Activated naive CD8-positive, alpha-beta T cell treated with anti-CD3 and anti-CD28 coated beads, Interleukin-2, amount 10 ng/mL, durations not matched to agents 7 days and 5 days (primary cell): ENCODE results near the gene HNRNPF. TPM values are rescaled to one million over a fixed set of nuclear protein-coding genes. Genes with fewer than 3 reads are reported as not detected.
A peak's percentile ranks its signal among the peaks of the same experiment; 100 is the strongest.
"Not testable (repeated sequence)": the region's sequence is repeated elsewhere in the genome, so short reads cannot be mapped to it uniquely, and the experiment has no call there.

Source experiments
- ATAC-seq: fragments of 150-1000 bp; cut with Tn5 transposase; one replicate; pipeline ENCODE4 v1.10.0; 2021; ENCODE audit warnings: low read depth, moderate library complexity
- POLR2A ChIA-PET: fragments of 350-600 bp; sonication (Branson Sonifier 250); formaldehyde crosslinking; loops from one replicate; lab custom pipeline; 2021; ENCODE audit warnings: antibody characterized with exemption; lab: Charles Lee
- DNase-seq: peaks from one replicate; pipeline ENCODE4 v3.0.0; 2021
- H3K27ac Mint-ChIP-seq: one replicate; pipeline ENCODE4 v1.8.0; 2022; ENCODE audit warnings: mild to moderate bottlenecking, mixed read lengths
- H3K27me3 Mint-ChIP-seq: one replicate; pipeline ENCODE4 v1.8.0; 2022; ENCODE audit warnings: mild to moderate bottlenecking, moderate library complexity, mixed read lengths
- H3K36me3 Mint-ChIP-seq: one replicate; pipeline ENCODE4 v1.8.0; 2021; ENCODE audit warnings: mild to moderate bottlenecking, mixed read lengths
- H3K4me1 Mint-ChIP-seq: one replicate; pipeline ENCODE4 v1.8.0; 2021; ENCODE audit warnings: mixed read lengths
- H3K4me3 Mint-ChIP-seq: one replicate; pipeline ENCODE4 v1.8.0; 2022; ENCODE audit warnings: mild to moderate bottlenecking, moderate library complexity, mixed read lengths
- H3K9me3 Mint-ChIP-seq: one replicate; pipeline ENCODE4 v1.8.0; 2021; ENCODE audit warnings: mixed read lengths
- total RNA-seq, 2 experiments: library from RNA; stranded (reverse); gene quantifications; one replicate each; pipeline ENCODE4 v1.2.3, GENCODE V29; 2021

Gene HNRNPF
- total RNA-seq, 2 experiments from 2014 or later: 347 to 351 TPM

DNA sequence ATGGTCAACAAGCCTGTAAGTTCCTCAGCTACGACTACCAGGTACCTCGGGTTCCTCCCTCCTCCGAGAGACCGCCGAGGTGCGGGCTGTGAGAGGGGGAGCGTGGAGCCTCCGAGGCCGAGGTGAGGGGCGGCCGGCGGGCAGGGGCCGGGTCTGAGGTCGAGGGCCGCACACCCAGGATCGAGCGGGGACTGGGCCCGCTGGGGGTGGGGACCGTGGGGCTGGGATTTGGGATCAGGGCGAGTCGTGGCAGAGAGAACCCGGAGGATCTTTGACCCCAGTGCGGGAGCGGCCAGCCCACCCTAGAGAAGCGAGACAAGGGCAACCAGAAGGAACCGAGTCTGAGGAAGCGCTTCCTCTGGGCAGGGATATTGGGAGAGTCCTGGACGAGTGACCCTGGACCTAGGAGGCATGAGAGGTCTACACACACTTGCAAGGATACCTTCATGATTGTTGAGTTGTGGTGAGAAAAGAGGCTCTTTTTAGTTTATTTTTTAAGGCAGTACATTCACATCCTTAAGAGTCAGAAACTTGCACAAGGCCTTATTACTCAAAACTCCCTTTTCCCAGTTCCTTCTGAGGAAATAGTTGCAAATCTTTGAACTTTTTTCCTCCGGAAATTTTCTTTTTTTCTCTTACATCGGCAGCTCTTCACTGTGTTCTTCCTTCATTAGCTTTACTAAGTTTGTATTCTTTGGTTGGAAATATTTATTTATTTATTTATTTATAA lies 28.3 kb upstream of the HNRNPF start:
- H3K4me1 Mint-ChIP-seq: peaks cover 13% of the 10 kb centered on the region
- no peaks in the 10 kb centered on the region for H3K27me3 Mint-ChIP-seq
- H3K4me3 Mint-ChIP-seq: peak overlapping the region; percentile 97
- peaks cover 6% of the 10 kb centered on the region for H3K36me3 Mint-ChIP-seq
- peak; percentile 81 for ATAC-seq
- POLR2A ChIA-PET: interaction anchor here (0.6 to 6.8 kb wide), 12 partner anchors 10 to 144 kb away, joined by 3 to 81 read pairs (median 8); partner anchors contain the start of gene HNRNPF
- DNase-seq: no peak
- peak overlapping the region; percentile 83 for H3K27ac Mint-ChIP-seq
- no peaks in the 10 kb centered on the region for H3K9me3 Mint-ChIP-seq

DNA sequence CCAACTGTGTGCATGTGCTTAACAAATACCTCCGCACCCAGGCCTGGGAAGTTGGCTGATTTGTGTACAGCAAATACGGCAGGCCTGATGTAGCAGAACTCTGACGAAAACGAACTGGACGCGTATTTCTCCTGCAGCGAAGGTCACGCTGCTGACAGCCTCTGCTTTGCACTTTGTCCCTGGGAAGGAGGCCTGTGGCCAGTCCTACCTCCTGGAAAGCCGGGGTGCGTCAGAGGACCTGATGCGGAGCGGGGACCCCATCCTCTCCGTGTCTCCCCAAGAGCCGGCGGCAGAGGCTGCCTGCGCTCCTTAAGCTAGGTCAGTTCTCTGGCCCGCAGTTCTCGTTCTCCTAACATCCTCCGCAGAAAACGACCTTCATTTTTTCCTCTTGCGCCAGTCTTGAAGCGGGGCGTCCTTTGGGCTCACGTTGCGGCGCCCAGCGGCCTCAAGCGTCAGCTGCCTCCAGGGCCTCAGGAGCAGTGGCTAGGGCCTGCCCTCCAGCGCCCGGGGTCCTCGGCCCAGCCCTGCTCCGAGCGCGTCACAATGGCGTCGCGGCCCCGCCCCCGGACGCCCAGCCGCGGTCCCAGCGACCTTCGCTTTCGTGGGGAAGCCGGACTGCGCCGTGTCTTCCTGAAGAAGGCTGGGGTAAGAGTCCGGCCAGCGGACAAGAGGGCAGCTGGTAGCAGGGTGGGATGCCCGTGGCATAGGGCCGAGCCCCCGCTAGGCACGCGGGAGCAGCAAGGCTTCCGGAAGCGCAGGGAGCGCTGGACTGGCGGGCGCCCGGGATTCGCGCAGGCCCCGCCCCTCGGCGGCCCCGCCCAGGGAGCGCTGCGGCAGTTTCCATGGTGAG lies 27.5 kb upstream of the HNRNPF start, which contains the start of gene ZNF487:
TSS of gene ZNF487 (plus strand) at position 821 of the 850 bp plus-strand sequence. CDS start 38,703 bp downstream, outside the sequence.
- POLR2A ChIA-PET: interaction anchor here (0.6 to 6.8 kb wide), 15 partner anchors 9 to 144 kb away, joined by 3 to 81 read pairs (median 6); partner anchors contain the start of gene HNRNPF
- H3K27me3 Mint-ChIP-seq: no peaks in the 10 kb centered on the region
- H3K4me1 Mint-ChIP-seq: peaks cover 13% of the 10 kb centered on the region
- H3K4me3 Mint-ChIP-seq: peak within 1 kb of the TSS; percentile 97
- no peaks in the 10 kb centered on the region for H3K9me3 Mint-ChIP-seq
- H3K27ac Mint-ChIP-seq: peak within 1 kb of the TSS; percentile 99
- DNase-seq: peak; percentile 97
- ATAC-seq: peak; percentile 97
- H3K36me3 Mint-ChIP-seq: peaks cover 6% of the 10 kb centered on the region

DNA sequence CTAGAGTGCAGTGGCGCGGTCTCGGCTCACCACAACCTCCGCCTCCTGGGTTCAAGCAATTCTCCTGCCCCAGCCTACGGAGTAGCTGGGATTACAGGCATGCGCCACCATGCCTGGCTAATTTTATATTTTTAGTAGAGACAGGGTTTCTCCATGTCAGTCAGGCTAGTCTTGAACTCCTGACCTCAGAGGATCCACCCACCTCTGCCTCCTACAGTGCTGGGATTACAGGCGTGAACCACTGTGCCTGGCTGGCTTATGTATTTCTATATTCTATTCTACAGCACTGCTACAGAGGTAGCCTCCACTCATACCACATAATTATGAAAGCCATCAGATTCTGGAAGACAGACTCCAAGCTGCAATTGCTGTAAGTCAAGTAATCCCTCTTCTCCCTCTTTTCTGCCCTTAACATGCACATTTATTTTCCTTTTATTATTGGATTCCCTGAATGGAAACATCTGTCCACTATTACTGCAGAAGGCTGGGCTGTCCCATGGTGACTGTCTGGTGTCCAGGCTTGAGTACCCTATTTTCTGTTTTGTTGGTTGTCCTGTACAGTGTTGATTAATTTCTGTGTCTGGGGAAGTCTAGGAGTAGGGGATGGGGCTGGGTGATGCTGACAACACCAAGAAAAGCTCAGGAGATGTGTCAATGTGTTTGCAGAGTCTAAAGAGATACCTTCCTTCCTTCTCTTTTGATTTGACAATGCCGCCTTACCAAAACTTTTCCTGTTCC lies 22.1 kb upstream of the HNRNPF start:
- peaks cover 3% of the 10 kb centered on the region for H3K36me3 Mint-ChIP-seq
- H3K4me3 Mint-ChIP-seq: no peak overlapping the region
- H3K4me1 Mint-ChIP-seq: peaks cover 6% of the 10 kb centered on the region
- ATAC-seq (no peak), DNase-seq (no peak)
- H3K27ac Mint-ChIP-seq: no peak overlapping the region
- POLR2A ChIA-PET: interaction anchor here (0.6 to 6.8 kb wide), 3 partner anchors 11 to 23 kb away, joined by 7 to 81 read pairs (median 9); partner anchors contain the start of gene HNRNPF
- no peaks in the 10 kb centered on the region for H3K27me3 Mint-ChIP-seq
- H3K9me3 Mint-ChIP-seq: no peaks in the 10 kb centered on the region

DNA sequence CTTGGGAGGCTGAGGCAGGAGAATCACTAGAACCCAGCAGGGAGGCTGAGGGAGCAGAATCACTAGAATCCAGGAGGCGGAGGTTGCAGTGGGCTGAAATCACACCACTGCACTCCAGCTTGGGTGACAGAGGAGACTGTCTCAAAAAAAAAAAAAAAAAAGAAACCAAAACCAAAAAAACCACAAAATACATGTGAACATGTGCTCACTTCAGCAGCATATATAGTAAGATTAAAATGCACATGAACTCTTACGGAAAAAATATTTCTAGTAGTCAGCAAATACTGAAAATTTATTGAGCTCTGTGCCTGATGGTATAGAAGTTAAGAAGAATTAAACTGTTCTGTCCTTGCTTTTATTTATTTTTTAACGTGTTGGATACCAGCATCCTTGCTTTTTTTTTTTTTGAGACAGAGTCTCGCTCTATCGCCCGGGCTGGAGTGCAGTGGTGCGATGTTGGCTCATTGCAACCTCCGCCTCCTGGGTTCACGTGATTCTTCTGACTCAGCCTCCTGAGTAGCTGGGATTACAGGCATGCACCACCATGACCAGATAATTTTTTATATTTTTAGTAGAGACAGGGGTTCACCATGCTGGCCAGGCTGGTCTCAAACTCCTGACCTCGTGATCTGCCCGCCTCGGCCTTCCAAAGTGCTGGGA lies 18.3 kb upstream of the HNRNPF start:
- Mint-ChIP-seq H3K9me3 (no peaks in the 10 kb centered on the region), H3K4me1 (peaks cover 14% of the 10 kb centered on the region), H3K27me3 (no peaks in the 10 kb centered on the region), H3K4me3 (peak overlapping the region; percentile 52), H3K36me3 (peaks cover 1% of the 10 kb centered on the region), H3K27ac (no peak overlapping the region)
- no peak for DNase-seq
- peak; percentile 70 for ATAC-seq
- POLR2A ChIA-PET: interaction anchor here (0.6 to 2.4 kb wide), 12 partner anchors 7 to 352 kb away, joined by 3 to 18 read pairs (median 4); partner anchors contain the start of gene ZNF487

DNA sequence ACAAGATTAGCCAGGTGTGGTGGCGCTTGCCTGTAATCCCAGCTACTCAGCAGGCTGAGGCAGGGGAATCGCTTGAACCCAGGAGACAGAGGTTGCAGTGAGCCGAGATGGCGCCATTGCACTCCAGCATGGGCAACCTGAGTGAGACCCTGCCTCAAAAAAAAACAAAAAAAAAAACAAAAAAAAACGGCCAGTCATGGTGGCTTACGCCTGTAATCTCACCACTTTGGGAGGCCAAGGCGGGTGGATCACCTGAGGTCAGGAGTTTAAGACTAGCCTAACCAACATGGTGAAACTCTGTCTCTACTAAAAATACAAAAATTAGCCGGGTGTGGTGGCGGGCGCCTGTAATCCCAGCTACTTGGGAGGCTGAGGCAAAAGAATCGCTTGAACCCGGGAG lies 17.5 kb upstream of the HNRNPF start:
- H3K27ac Mint-ChIP-seq, DNase-seq, H3K27me3 Mint-ChIP-seq, H3K4me3 Mint-ChIP-seq, ATAC-seq, H3K9me3 Mint-ChIP-seq, H3K36me3 Mint-ChIP-seq: not testable (repeated sequence)
- H3K4me1 Mint-ChIP-seq: peaks cover 17% of the 10 kb centered on the region
- POLR2A ChIA-PET: interaction anchor here (0.6 to 2.4 kb wide), 7 partner anchors 8 to 100 kb away, joined by 3 to 18 read pairs (median 4); partner anchors contain the start of gene ZNF487

DNA sequence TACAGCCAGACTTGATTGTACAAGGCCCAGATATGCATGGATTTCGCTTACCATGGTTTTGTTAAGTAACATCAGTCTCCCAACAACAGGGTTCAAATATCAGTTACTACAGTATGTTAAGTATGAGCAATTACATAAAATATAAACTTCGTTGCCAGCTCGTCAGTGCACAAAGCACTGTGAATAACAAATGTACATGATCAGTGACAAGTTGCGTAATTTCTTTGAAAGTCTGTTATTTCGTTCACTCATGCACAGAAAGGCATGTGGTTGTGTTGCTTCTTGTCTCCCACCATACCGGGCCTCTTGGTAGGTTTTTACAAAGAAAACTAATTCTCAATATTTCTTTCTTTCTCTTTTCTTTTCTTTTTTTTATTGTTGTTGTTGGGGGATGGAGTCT lies 15.4 kb upstream of the HNRNPF start:
- H3K4me1 Mint-ChIP-seq: peaks cover 28% of the 10 kb centered on the region
- H3K36me3 Mint-ChIP-seq: peaks cover 1% of the 10 kb centered on the region
- POLR2A ChIA-PET: interaction anchor here (0.5 to 3.0 kb wide), 3 partner anchors 10 to 15 kb away, joined by 3 to 11 read pairs (median 9); partner anchors contain the start of gene HNRNPF
- no peak overlapping the region for H3K4me3 Mint-ChIP-seq
- H3K27ac Mint-ChIP-seq: peak overlapping the region; percentile 23
- no peaks in the 10 kb centered on the region for H3K27me3 Mint-ChIP-seq
- DNase-seq (no peak), ATAC-seq (no peak)
- no peaks in the 10 kb centered on the region for H3K9me3 Mint-ChIP-seq

DNA sequence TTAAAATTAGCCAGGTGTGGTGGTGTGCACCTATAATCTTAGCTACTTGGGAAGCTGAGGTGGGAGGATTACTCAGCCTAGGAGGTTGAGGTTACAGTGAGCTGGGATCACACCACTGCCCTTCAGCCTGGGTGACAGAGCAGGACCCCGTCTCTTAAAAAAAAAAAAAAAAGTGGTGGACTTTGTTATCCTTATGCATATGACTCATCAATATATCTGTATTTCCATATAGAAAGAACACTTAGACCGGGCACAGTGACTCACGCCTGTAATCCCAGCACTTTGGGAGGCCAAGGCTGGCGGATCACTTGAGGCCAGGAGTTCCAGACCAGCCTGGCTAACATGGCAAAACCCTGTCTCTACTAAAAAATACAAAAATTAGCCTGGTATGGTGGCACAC lies 13.0 kb upstream of the HNRNPF start:
- not testable (repeated sequence) for H3K27me3 Mint-ChIP-seq, H3K36me3 Mint-ChIP-seq, ATAC-seq, DNase-seq, H3K9me3 Mint-ChIP-seq
- POLR2A ChIA-PET: interaction anchor here (2.2 to 4.9 kb wide), 4 partner anchors 13 to 27 kb away, joined by 5 to 137 read pairs (median 45); partner anchors contain the start of genes HNRNPF and ZNF487
- Mint-ChIP-seq H3K27ac (peak overlapping the region; percentile 69), H3K4me3 (peak overlapping the region; percentile 54), H3K4me1 (peaks cover 41% of the 10 kb centered on the region)

DNA sequence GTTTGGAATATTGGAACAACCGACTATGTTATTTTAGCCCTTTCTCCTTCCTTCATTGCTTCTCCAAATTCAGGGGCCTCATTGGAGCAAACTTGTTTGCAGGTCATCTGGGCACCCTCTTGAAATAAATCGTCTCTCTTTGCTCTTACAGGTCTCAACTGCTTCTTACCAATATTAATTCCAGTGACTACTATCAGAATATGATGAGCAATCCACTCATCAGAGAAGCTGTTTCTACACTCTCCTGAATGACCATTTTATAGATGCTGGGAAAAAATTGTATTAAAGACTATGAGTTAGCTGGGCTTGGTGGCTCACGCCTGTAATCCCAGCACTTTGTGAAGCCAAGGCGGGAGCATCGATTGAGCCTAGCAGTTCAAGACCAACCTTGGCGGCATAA lies 12.5 kb upstream of the HNRNPF start:
- Mint-ChIP-seq H3K36me3 (peaks cover 1% of the 10 kb centered on the region), H3K27ac (peak overlapping the region; percentile 69), H3K27me3 (no peaks in the 10 kb centered on the region), H3K4me3 (peak overlapping the region; percentile 54), H3K9me3 (no peaks in the 10 kb centered on the region), H3K4me1 (peaks cover 41% of the 10 kb centered on the region)
- ATAC-seq: no peak
- POLR2A ChIA-PET: interaction anchor here (1.0 to 4.9 kb wide), 5 partner anchors 13 to 27 kb away, joined by 5 to 137 read pairs (median 9); partner anchors contain the start of genes HNRNPF and ZNF487
- DNase-seq: no peak

DNA sequence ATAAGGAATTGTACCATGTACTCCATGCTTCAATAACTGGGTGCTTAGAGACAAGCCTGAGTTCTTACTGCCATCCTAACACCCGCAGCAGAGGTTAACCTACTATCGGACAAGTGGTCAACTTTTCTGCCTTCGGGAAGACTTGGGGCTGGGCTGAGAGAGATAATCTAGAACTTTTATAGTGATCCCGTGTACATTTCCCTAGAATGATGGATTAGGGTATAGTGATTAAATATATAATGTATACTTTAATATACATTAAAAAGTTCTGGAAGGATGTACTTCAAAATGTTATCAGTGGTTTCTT lies 12.2 kb upstream of the HNRNPF start:
- POLR2A ChIA-PET: interaction anchor here (1.0 to 4.9 kb wide), 6 partner anchors 13 to 283 kb away, joined by 5 to 137 read pairs (median 8); partner anchors contain the start of genes CSGALNACT2, HNRNPF and ZNF487
- H3K36me3 Mint-ChIP-seq: peaks cover 1% of the 10 kb centered on the region
- no peaks in the 10 kb centered on the region for H3K27me3 Mint-ChIP-seq
- peak overlapping the region; percentile 89 for H3K4me3 Mint-ChIP-seq
- DNase-seq (no peak), ATAC-seq (no peak)
- H3K27ac Mint-ChIP-seq: peak overlapping the region; percentile 96
- peaks cover 41% of the 10 kb centered on the region for H3K4me1 Mint-ChIP-seq
- no peaks in the 10 kb centered on the region for H3K9me3 Mint-ChIP-seq

DNA sequence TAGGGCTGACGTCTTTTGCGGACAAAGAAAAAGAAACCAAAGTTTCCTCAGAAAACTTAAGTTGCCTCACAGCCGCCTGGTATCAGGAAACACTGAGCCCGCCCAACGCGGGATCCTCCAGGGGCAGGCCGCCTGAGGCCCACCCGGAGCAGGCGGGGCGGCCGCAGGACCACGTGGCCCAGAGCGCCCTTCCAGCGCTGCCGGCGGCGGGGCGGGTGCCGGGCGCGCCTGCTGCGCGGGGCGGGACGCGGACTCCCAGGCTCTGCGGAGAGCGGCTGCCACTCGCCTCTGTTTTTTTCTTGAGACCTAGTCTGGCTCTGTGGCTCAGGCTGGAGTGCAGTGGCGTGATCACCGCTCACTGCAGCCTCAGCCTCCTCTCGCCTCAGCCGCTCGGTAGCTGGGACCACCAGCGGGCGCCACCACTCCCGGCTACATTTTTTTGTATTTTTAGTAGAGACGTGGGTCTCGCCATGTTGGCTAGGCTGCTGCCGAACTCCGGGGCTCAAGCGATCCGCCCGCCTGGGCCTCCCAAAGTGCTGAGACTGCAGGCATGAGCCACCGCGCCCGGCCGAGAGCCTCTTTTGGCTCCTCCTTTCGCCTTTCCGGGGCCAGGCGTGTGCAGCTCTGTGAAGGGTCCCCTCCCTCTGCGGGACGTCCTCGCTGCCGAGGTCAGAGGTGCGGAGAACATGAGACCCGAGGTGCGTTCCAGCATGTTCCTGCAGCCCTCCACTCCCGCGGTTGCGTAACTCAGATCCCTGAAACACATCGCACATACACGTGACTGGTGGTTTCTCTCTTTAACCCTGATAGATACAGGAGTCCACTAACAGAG lies 11.6 kb upstream of the HNRNPF start:
- Mint-ChIP-seq H3K4me1 (peaks cover 35% of the 10 kb centered on the region), H3K36me3 (peaks cover 1% of the 10 kb centered on the region), H3K27ac (peak overlapping the region; percentile 96), H3K9me3 (no peaks in the 10 kb centered on the region), H3K27me3 (no peaks in the 10 kb centered on the region), H3K4me3 (peak overlapping the region; percentile 89)
- ATAC-seq: peak; percentile 89
- POLR2A ChIA-PET: interaction anchor here (0.5 to 4.9 kb wide), 11 partner anchors 13 to 282 kb away, joined by 3 to 137 read pairs (median 5); partner anchors contain the start of genes CSGALNACT2, HNRNPF and ZNF487
- DNase-seq: peak; percentile 89

DNA sequence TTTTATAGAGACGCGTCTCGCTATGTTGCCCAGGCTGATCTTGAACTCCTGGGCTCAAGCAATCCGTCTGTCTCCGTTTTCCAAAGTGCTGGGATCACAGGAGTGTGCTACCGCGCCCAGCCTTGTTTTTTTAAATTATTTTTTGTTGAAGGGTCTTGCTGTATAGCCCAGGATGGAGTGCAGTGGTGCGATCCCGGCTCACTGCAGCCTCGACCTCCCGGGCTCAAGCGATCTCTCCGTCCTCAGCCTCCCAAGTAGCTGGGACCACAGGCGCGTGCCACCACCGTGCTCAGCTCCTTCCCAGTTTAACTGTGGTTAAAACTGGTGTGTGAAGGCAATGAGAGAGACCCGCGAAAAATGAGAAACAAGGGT lies 11.0 kb upstream of the HNRNPF start:
- POLR2A ChIA-PET: interaction anchor here (0.6 to 4.9 kb wide), 9 partner anchors 12 to 282 kb away, joined by 3 to 137 read pairs (median 5); partner anchors contain the start of genes CSGALNACT2, HNRNPF and ZNF487
- DNase-seq: no peak

More for the DNA sequence above, 11.0 kb upstream of the HNRNPF start:
- Mint-ChIP-seq H3K4me3 (peak overlapping the region; percentile 81), H3K9me3 (no peaks in the 10 kb centered on the region), H3K36me3 (peaks cover 1% of the 10 kb centered on the region), H3K4me1 (peaks cover 31% of the 10 kb centered on the region), H3K27me3 (no peaks in the 10 kb centered on the region), H3K27ac (peak overlapping the region; percentile 93)
- ATAC-seq: no peak
